HFF-Myc (cell line): ENCODE data around the gene AQR.
"Not testable (repeated sequence)": the region's sequence is repeated elsewhere in the genome, so short reads cannot be mapped to it uniquely, and the experiment has no call there.

Experiments
- DNase-seq: peaks from one replicate; pipeline ENCODE4 v3.0.0-alpha.2; 2011; ENCODE audit warnings: low read depth; ENCODE audit errors: extremely low read depth
- H3K4me3 ChIP-seq: replicated peaks from 2 replicates; pipeline ENCODE4 v1.5.1; 2011; ENCODE audit warnings: low read depth, mild to moderate bottlenecking, control low read depth, low read length
- TF ChIP-seq, protein P1 (sequence below): IDR thresholded peaks from 2 replicates; pipeline ENCODE4 v1.5.1; 2012; ENCODE audit warnings: mild to moderate bottlenecking, low read depth, low read length, control low read depth; ENCODE audit errors: missing control alignments

Gene AQR

DNA sequence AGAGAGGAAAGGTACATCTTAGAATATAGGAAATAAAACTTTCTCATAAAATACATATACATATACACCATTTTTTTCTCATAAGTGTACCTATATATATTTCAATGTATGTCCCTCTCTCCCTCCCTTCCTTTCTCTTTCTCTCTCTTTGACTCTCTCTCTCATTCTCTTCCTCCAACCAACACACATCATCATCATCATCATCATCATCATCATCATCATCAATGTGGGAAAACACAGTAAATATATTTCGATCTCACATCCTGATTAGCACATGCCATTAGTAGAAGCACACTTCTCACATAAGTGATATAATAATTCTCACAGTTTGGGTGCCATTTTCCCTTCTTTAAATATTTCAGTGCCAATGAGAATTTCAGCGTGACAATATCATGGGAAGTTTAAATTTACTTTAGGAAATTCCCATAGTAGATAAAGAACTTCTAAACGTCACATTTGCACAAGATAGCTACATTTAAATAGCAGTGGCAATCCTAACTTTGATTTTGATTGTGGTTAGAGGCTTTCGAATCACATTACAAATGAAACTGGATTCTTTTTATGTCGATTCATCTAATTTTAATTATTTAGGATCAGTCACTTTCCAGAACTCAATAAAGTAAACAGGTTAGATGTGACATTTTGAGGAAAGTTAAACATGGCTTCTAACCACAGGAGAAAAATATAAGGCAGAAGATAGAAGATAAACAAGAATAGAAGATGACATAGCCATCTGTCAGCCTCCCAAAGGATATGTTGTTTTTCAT is 141.2 kb downstream of the AQR start:
- TF ChIP-seq, protein P1, sequence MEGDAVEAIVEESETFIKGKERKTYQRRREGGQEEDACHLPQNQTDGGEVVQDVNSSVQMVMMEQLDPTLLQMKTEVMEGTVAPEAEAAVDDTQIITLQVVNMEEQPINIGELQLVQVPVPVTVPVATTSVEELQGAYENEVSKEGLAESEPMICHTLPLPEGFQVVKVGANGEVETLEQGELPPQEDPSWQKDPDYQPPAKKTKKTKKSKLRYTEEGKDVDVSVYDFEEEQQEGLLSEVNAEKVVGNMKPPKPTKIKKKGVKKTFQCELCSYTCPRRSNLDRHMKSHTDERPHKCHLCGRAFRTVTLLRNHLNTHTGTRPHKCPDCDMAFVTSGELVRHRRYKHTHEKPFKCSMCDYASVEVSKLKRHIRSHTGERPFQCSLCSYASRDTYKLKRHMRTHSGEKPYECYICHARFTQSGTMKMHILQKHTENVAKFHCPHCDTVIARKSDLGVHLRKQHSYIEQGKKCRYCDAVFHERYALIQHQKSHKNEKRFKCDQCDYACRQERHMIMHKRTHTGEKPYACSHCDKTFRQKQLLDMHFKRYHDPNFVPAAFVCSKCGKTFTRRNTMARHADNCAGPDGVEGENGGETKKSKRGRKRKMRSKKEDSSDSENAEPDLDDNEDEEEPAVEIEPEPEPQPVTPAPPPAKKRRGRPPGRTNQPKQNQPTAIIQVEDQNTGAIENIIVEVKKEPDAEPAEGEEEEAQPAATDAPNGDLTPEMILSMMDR, result no peak
- DNase-seq, result no peak

DNA sequence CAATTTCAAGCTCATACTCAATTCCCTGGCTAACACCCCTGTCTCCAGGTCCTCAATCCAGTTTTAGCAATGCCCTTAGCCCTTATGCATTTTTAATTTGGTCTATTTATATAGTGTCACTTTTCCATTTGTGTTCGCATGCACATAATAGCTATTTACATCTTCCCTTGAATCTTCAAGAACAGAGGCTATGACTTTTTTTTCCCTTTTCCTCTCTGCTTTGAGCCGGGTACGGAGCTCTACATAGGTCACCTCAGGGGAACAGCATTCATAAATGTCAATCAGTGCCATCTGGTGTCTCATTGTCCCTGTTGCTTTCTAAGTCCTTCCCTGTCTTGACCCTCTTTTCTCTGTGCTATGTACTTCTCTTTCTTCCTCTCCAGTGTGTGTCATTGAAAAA is 147.7 kb downstream of the AQR start:
- no peak overlapping the region for H3K4me3 ChIP-seq
- TF ChIP-seq, protein P1, result no peak
- DNase-seq, result no peak

More for the DNA sequence above, 141.2 kb downstream of the AQR start:
- H3K4me3 ChIP-seq, result no peak overlapping the region

DNA sequence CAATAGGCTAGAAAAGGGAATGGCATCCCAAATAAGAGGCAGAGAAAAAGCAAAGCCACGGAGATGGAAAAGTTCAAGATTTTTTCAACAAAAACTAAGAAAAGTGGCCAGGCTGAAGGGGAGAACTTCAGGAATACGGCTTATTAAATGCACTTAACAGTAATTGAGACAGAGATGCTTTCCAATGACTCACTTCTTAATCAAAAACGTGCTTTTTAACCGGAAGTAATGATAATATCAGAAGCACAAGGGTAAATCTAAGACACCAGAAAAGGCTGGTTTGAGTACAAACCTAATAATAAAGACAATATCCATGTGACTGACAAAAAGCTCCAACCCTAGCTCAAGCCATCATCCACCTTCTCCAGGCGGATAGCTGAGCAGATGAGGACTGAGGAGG is 149.4 kb downstream of the AQR start:
- H3K4me3 ChIP-seq, result no peak overlapping the region
- TF ChIP-seq, protein P1, result no peak
- no peak for DNase-seq

DNA sequence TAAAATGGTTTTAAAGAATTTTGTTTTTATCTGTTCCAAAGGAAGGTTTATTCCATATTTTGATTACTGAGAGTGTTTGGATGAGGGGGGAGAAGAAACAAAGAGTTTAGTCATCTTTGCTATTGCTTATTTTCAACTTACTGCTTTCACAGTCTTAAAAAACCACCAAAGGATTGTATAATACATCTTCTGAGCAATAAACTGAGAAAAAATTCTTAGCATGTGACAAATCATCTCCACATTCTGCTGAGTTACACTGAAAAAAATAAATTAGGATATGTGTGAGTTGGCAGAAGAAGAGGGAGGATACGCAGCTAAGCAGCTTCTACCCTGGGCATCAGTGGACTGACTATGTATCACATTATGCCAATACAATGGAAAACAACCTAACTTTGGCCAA is 151.0 kb downstream of the AQR start:
- DNase-seq, result no peak

DNA sequence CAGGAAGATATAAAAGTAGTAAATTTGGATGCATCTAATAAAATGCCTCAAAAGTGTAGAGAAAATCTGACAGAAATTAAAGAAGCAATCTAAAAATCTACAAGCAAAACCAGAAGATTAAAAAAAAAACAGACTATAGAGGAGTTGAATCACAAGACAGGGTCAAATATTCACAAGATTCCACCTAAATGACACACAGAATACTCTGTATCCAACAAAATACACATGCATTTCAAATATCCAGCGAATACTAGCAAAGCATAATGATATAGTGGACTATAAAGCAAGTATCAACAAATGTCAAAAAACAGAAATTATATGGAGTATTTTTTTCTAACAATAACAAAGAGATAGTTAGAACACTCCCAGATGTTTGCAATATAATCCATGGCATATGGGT is 153.7 kb downstream of the AQR start:
- no peak overlapping the region for H3K4me3 ChIP-seq
- TF ChIP-seq, protein P1, result no peak
- DNase-seq, result no peak

More for the DNA sequence above, 151.0 kb downstream of the AQR start:
- TF ChIP-seq, protein P1, result no peak
- H3K4me3 ChIP-seq, result no peak overlapping the region

DNA sequence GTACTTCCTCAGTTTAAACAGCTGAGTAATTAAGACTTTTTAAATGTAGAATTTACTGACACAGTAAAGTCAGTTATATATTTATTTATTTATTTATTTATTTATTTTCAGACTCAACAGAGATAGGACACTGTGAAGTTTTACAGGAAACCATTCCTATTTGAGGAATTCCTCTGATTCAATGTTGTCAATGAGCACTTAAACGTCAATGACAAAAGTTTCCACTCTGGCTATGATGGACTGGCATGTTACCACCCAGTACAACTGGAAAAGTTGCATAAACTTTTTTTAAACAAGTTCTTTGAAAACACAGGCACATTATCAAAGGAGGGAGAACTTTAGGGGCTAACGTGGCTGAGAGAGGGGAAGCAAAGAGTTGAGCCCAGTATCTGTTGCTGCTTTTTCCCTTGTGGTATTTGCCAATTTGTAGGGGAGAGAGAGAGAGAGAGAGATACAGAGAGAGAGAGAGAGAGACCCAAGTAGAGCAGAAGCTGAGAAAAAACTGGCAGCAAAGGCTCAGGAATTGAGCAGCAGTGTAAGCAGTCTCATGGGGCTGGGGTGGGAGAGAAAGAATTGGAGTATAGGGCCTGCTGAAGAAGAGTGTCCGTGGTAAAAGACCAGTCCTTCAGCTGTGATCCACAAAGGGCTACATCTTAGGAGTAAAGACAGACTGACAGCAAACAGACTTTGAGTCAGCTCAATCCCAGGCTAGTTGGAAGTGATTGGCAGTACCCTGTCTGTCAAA is 155.9 kb downstream of the AQR start:
- TF ChIP-seq, protein P1, result no peak
- H3K4me3 ChIP-seq, result no peak overlapping the region
- DNase-seq, result no peak

DNA sequence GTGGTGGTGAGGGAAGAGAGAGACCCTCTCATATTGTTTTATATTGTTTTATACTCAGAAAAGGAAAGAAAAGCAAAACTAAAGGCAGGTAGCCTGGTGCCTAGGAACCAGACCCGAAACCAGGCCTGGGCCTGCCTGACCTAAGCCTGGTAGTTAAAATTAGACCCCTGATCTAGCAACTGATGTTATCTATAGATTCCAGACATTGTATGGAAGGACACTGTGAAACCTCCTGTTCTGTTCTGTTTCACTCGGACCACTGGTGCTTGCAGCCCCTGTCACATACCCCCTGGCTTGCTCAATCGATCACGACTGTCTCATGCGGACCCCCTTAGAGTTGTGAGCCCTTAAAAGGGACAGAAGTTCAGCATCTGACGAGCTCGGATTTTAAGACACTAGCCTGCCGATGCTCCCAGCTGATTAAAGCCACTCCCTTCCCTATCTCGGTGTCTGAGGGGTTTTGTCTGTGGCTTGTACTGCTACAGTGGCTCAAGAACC is 156.6 kb downstream of the AQR start:
- not testable (repeated sequence) for H3K4me3 ChIP-seq, DNase-seq
